GM19351 (cell line): ENCODE data around the gene SPATS2.
"Not testable (repeated sequence)": the region's sequence is repeated elsewhere in the genome, so short reads cannot be mapped to it uniquely, and the experiment has no call there.

Experiments
- ATAC-seq: cut with Tn5 transposase; IDR thresholded peaks from one replicate; pipeline ENCODE4 v1.9.1; 2021; ENCODE audit warnings: mild to moderate bottlenecking, moderate library complexity; ENCODE audit not compliant: unreplicated experiment

The SPATS2 gene

DNA sequence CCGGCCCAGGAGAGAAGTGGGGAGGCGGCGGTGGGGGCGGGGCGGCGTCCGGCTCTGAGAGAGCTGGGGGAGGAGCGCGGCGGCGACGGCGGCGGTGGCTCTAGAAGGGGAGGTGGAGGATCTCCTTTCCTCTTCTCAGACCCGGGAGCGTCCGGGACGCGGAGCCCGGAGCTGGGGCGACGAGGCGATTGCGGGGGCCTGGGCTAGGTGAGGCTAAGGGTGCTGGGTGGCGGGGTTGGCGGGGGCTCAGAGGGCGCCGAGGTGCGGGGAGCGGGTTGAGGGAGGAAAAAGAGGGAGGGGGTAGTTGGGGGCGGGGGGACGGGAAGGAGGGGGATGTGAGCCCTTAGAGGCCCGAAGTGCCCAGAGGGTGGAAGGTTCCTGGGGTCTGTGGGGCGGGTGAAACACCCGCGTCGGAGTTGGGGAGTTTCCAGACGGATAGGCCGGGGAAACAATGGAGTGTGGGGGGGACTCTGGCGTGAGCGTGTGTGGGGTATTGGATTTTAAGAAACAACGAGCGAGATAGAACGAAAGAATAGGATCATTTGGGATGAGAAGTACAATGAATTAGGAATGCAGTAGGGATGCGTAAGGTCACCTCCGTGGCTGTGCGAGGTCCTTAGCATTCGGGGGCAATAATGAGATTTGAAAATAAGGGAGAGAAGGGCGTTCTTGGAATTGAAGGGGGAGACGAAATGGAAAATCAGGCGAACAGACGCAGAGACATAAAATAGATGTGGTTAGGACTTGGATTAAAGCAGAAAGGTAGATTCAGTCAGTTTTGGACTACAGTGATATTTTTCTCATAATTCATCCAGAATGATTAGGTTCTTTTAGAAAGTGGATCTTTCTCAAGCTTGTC, at the start of gene SPATS2:
Gene SPATS2 (plus strand): TSS at position 82 of the 859 bp plus-strand sequence. CDS start 93,551 bp downstream, outside the sequence.
- no peak for ATAC-seq

DNA sequence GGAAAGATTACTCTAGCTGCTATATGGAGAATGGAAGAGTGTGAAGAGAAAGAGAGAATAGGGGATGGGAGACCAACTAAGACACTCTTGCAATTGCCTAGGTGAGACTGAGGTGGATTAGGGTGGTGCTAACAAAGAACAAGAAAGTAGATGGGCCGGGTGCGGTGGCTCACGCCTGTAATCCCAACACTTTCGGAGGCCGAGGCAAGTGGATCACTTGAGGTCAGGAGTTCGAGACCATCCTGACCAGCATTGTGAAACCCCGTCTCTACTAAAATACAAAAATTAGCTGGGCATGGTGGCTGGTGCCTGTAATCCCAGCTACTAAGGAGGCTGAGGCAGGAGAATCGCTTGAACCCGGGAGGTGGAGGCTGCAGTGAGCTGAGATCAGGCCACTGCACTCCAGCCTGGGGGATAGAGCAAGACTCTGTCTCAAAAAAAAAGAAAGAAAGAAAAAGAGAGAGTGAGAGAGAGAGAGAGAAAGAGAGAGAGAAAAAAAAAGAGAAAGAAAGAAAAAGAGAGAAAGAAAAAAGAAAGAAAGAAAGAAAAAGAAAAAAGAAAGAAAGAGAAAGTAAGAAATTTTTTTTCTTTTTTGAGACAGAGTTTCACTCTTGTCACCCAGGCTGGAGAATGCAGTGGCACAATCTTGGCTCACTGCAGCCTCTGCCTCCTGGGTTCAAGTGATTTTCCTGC, 46.7 kb upstream of the SPATS2 start:
- ATAC-seq, result not testable (repeated sequence)

DNA sequence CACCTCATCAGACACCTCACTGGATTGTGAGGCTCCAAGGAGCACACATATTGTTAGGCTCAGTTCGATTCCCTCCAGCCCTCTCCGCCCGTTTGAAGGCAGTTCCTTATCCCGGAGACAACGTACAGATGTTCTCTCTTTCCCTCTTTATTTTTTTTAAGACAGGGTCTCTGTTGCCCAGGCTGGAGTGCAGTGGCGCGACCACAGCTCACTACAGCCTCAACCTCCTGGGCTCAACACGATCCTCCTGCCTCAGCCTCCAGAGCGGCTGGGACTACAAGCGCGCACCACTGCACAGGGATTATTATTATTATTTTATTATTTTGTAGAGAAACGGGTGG, 44.9 kb upstream of the SPATS2 start:
- ATAC-seq, result no peak

- peak; percentile 98 for ATAC-seq
Measured at GRCh38 chr12:49322708-49323523, 44.3 kb upstream of the SPATS2 start, which contains the start of gene TROAP. TROAP (plus strand) TSS chr12:49323255; CDS start chr12:49323609, 354 bp downstream.

GRCh38 chr12:49323524-49324097, 43.7 kb upstream of the SPATS2 start:
- ATAC-seq, result no peak

- no peak for ATAC-seq
Measured at GRCh38 chr12:49325606-49326005, 41.7 kb upstream of the SPATS2 start.

GRCh38 chr12:49327368-49327767, 39.9 kb upstream of the SPATS2 start:
- ATAC-seq, result no peak

- ATAC-seq, result no peak
Measured at GRCh38 chr12:49327887-49328286, 39.4 kb upstream of the SPATS2 start.

DNA sequence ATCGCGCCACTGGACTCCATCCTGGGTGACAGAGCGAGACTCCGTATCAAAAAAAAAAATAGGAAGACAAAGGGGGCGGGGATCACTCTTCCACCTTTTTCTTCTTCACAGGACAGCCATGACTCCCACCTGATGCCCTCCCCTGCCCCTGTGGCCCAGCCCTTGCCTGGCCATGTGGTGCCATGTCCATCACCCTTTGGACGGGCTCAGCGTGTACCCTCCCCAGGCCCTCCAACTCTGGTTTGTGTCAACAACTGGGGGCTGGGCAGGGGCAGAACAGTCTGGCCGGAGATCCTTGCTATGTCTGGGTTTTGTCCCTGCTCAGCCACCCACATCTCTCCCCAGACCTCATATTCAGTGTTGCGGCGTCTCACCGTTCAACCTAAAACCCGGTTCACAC, 38.4 kb upstream of the SPATS2 start:
- ATAC-seq, result no peak

DNA sequence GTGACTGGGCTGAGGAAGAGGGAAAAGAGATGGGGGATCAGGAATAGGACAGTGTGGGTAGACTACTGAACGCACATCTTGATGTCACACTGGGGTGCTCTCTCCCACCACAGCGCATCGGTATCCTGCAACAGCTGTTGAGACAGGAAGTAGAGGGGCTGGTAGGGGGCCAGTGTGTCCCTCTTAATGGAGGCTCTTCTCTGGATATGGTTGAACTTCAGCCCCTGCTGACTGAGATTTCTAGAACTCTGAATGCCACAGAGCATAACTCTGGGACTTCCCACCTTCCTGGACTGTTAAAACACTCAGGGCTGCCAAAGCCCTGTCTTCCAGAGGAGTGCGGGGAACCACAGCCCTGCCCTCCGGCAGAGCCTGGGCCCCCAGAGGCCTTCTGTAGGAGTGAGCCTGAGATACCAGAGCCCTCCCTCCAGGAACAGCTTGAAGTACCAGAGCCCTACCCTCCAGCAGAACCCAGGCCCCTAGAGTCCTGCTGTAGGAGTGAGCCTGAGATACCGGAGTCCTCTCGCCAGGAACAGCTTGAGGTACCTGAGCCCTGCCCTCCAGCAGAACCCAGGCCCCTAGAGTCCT, 37.1 kb upstream of the SPATS2 start:
- ATAC-seq, result no peak

- ATAC-seq, result no peak
Measured at GRCh38 chr12:49330631-49331379, 36.5 kb upstream of the SPATS2 start.

DNA sequence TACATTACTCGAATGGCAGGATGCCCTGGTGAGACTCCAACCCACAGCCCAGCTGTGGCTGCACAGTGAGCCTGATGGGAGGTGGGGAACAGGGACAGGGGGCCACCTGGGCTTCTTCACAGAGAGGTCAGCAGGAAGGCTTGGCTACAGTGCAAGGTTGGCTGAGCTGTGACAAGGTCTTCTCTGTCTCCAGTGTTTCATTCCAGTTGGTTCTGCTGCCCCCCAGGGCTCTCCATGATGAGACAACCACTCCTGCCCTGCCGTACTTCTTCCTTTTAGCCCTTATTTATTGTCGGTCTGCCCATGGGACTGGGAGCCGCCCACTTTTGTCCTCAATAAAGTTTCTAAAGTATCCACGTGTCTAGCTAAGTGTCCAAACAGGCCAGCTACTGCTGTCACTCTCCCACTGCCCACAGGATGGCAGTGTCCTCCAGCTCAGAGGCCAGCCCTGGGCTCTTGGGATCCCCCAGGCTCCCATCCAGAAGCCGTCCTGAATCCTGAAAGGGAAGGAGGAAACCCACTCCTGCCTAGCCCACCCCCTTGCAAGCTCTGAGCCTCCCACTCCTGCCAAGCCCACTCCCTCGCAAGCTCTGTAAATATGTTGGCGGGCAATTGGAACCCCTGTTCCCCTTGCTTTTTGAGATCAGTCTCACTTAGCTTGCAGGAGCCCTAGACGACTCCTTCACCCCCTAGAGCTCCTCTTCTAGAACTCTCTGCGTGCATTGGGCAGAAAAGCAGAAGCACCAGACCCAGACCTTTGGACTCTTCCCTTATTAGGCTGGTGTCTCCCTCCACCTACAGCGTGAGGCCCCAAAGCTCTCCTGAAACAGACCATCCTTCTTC, 35.7 kb upstream of the SPATS2 start:
- ATAC-seq, result no peak

GRCh38 chr12:49332441-49332861, 34.8 kb upstream of the SPATS2 start:
- ATAC-seq, result no peak

- no peak for ATAC-seq
Measured at GRCh38 chr12:49332891-49333371, 34.3 kb upstream of the SPATS2 start.

DNA sequence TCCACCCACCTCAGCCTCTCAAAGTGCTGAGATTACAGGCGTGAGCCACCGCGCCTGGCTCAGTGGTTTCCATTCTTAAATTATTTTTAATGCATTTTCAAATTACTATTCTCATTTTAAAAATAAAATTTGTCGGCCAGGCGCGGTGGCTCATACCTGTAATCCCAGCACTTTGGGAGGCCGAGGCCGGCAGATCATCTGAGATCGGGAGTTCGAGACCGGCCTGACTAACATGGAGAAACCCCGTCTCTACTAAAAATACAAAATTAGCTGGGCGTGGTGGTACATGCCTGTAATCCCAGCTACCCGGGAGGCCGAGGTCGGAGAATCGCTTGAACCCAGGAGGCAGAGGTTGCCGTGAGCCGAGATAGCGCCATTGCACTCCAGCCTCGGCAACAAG, 33.5 kb upstream of the SPATS2 start:
- ATAC-seq, result not testable (repeated sequence)

GRCh38 chr12:49334226-49334625, 33.0 kb upstream of the SPATS2 start:
- no peak for ATAC-seq

DNA sequence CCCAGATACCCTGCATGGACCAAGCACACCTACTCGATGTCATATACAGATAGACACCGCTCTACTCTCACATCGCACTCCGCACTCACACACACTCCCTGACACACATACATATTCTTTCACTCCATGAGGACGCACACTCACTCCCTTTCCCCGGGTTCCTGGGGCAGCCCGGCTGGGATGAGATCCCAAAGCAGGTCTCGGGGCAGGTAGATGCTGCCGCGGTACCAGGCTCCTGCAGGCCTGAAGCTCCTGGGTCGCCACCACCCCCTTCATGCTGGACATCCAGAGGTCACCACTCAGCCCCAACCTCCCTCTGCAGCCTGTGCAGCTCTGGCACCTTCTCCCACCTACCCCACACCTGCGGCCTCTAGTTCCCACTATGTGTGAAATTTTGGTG, 32.6 kb upstream of the SPATS2 start:
- no peak for ATAC-seq

DNA sequence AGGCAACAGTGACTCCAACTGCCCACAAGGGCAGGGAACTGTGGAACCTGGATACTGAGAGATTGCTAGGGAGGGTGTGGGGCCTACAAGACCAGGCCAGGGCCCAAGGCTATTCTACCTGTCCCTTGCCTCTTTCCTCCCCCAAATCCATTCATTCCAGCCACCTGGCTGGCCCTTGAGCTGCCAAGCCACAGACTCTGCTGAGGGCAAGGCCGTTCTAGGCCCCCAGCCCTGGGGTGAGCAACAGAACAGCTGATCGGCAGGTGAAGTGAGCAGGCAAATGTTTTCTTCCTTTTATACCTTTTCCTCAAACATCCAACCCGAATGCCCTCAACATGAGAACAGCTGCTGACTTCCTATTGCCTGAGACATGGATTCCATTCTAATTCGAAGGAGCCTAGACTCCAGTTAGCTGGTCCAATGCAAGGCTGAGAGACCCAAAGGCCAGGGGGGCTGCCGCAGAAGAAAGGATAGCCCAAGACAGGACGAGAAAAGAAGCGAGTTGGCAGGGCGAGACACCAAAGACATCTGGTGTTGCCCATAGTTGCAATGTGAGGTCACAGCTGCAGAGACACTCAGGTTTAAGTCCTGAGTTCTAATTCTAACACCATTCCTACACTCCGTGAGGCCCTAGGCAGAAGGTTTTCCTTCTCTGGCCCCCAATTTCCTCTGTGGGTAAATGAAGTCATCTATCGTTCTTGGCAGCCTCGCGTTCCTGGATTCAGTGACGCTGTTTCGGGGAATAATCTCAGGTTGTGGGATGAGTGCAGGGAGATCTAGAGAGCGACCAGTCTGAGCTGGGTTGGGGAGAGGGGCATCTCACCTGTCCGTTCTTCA, 31.9 kb upstream of the SPATS2 start:
- no peak for ATAC-seq
